Spleen (tissue), 11 donors: Measurements from ENCODE around the gene SERPINA6. TPM values are rescaled to one million over a fixed set of nuclear protein-coding genes. Genes with fewer than 3 reads are reported as not detected.

Experiments
- DNase-seq: peaks from one replicate; pipeline ENCODE4 v3.0.0-alpha.2; 2020
- H3K27ac ChIP-seq, 8 donors: fragments of 200-600 bp; sonication (generic) in 7 of 8; 1 replicate in 4 of 8; 2 replicates in 4 of 8; pipeline versions ENCODE4 v1.5.0 to v1.8.0; 2016 to 2021; ENCODE audit warnings: inconsistent platforms in 4 of 8, mild to moderate bottlenecking in 4 of 8, moderate library complexity in 1 of 8
- H3K27me3 ChIP-seq, 7 donors: fragments of 200-600 bp; sonication (generic) in 6 of 7; replicated peaks in 1 of 7; 1 replicate in 4 of 7; 2 replicates in 3 of 7; pipeline versions ENCODE4 v1.5.0 to v1.8.0; 2016 to 2021; ENCODE audit warnings: inconsistent platforms in 3 of 7, mild to moderate bottlenecking in 1 of 7
- H3K36me3 ChIP-seq, 6 donors: fragments of 200-600 bp; sonication (generic) in 5 of 6; 1 replicate in 4 of 6; 2 replicates in 2 of 6; pipeline versions ENCODE4 v1.5.0 to v1.8.0; 2016 to 2021; ENCODE audit warnings: inconsistent platforms in 2 of 6
- H3K4me1 ChIP-seq, 6 donors: fragments of 200-600 bp; sonication (generic) in 5 of 6; 1 replicate in 3 of 6; 2 replicates in 3 of 6; pipeline versions ENCODE4 v1.5.0 to v1.8.0; 2016 to 2021; ENCODE audit warnings: inconsistent platforms in 3 of 6
- H3K4me3 ChIP-seq, 8 donors: fragments of 200-600 bp; sonication (generic) in 7 of 8; 1 replicate in 4 of 8; 2 replicates in 4 of 8; pipeline versions ENCODE4 v1.5.0 to v1.8.0; 2016 to 2021; ENCODE audit warnings: inconsistent platforms in 4 of 8, mild to moderate bottlenecking in 4 of 8, moderate library complexity in 2 of 8
- H3K9me3 ChIP-seq, 8 donors: fragments of 200-600 bp; sonication (generic) in 7 of 8; 1 replicate in 4 of 8; 2 replicates in 4 of 8; pipeline versions ENCODE4 v1.5.0 to v1.8.0; 2016 to 2021; ENCODE audit warnings: inconsistent platforms in 4 of 8
- POLR2A ChIP-seq, 3 donors: fragments of 450-650 bp; IDR thresholded peaks; one replicate each; pipeline ENCODE4 v1.5.1; 2017; ENCODE audit warnings: antibody characterized with exemption in 3 of 3, mild to moderate bottlenecking in 1 of 3
- POLR2AphosphoS5 ChIP-seq, 3 donors: sonication (generic); formaldehyde crosslinking; IDR thresholded peaks; one replicate each; pipeline ENCODE4 v1.5.1; 2017; ENCODE audit warnings: antibody characterized with exemption in 3 of 3
- WGBS, 5 donors: extraction: QIAGEN DNeasy Blood & Tissue Kit in 3 of 5; methylation state at CpG; one replicate each; pipeline versions ENCODE4 v1.1.5 to v1.1.7; 2013 to 2018; 5-methylcytosine and 5-hydroxymethylcytosine counted together
- intact Hi-C: fragments of 100-400 bp; cut with DNase I; formaldehyde crosslinking; loops from one replicate; pipeline ENCODE4 v1.15.0; 2023; ENCODE audit warnings: low total_unique reads
- polyA plus RNA-seq, 3 donors: library from polyadenylated mRNA; stranded (reverse); fragments of 200-250 nt; gene quantifications; one replicate each; pipeline ENCODE4 v1.2.1, GENCODE V29; 2013
- total RNA-seq, 7 donors: library from RNA; depleted of rRNA in 3 of 7; stranded (reverse); fragments of >200 nt in 3 of 7; fragmentation: NEBNext Ultra II Directional in 4 of 7; extraction: Animal tissue kit (Norgen Biotek cat#: 25700) in 4 of 7; gene quantifications; one replicate each; pipeline versions ENCODE4 v1.1.0 to v1.2.1, GENCODE V29; 2016 to 2021
- TF ChIP-seq, protein P1 (sequence below), 11 experiments: fragments of 200-600 bp in 7 of 11; fragments of 450-650 bp in 4 of 11; sonication (generic) in 4 of 11; IDR thresholded peaks in 8 of 11; conservative IDR thresholded peaks in 3 of 11; 1 replicate in 7 of 11; 2 replicates in 4 of 11; pipeline versions ENCODE4 v1.4.0 to v1.8.0; 2016 to 2021; ENCODE audit warnings: antibody characterized with exemption in 11 of 11, inconsistent platforms in 4 of 11, mild to moderate bottlenecking in 1 of 11
- donor health status: healthy with polysubstance abuse.
- donor health status: DM: no; HTN: no; CAD: no; lungs with moderate emphysema.
- donor health status: DM: no; HTN: no; CAD: no.
- donor health status: Bipolar disorder and iron deficiency.
- donor health status: healthy.
- donor health status: DM: no; HTN: no; CAD: no.
- donor health status: DM: yes; HTN: yes; CAD: no.

Gene SERPINA6
- total and polyA plus RNA-seq, 10 donors: not detected

DNA sequence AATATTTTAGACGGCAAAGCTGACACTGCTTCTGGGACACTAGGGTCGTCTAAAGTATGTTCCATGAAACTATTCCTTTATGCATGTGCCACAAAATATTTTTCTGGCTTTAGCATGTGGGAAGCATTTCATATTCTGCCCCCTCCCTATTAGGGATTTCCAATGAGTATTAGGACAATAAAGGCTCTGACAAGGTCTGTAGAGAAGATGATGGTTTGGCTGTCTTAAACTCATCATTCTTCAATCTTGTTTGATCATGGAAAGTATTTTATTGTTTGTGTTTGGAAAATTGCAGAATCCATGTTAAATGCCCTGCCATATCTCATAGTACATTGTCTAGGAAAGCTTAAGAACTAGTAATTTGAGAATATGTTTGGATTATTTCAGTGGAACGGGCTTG is 42.5 kb upstream of the SERPINA6 start:
- 74 to 84% (median 83%) methylated on average over 3 of the region's 3 CpGs for WGBS, 5 donors
- no peaks in the 10 kb centered on the region for H3K4me1 ChIP-seq
- no peaks in the 10 kb centered on the region for H3K9me3 ChIP-seq
- TF ChIP-seq POLR2A (IDR thresholded peaks at IDR 0.05) (no peak), POLR2AphosphoS5 (IDR thresholded peaks at IDR 0.05) (no peak)
- TF ChIP-seq, protein P1, sequence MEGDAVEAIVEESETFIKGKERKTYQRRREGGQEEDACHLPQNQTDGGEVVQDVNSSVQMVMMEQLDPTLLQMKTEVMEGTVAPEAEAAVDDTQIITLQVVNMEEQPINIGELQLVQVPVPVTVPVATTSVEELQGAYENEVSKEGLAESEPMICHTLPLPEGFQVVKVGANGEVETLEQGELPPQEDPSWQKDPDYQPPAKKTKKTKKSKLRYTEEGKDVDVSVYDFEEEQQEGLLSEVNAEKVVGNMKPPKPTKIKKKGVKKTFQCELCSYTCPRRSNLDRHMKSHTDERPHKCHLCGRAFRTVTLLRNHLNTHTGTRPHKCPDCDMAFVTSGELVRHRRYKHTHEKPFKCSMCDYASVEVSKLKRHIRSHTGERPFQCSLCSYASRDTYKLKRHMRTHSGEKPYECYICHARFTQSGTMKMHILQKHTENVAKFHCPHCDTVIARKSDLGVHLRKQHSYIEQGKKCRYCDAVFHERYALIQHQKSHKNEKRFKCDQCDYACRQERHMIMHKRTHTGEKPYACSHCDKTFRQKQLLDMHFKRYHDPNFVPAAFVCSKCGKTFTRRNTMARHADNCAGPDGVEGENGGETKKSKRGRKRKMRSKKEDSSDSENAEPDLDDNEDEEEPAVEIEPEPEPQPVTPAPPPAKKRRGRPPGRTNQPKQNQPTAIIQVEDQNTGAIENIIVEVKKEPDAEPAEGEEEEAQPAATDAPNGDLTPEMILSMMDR (IDR thresholded peaks at IDR 0.05 in 8 of 11, conservative IDR thresholded peaks at IDR 0.05 in 3 of 11): no peak
- no peak overlapping the region for H3K27ac ChIP-seq
- no peak for DNase-seq
- peaks cover 0 to 7% (median 0%) of the 10 kb centered on the region in 7 donors for H3K27me3 ChIP-seq
- H3K36me3 ChIP-seq: no peaks in the 10 kb centered on the region
- no peak overlapping the region for H3K4me3 ChIP-seq
- intact Hi-C loops: no loop called here

DNA sequence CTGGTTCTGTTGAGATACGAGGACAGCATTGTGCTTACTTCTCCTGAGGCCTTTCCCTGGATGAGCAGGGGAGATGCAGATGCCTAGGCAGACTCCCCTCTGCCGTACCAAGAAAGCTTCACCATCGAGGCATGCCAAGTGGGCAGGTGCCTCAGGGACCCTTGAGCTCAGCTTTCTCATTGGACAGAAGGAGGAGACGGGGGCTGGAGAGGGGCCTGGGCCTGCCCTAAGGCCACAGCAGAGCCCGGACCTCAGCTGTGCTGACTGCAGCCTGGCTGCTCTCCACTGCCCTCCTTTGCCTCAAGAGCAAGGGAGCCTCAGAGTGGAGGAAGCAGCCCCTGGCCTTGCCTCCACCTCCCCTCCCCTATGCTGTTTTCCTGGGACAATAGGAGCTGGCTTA is 41.8 kb upstream of the SERPINA6 start:
- Histone ChIP-seq H3K4me1 (no peaks in the 10 kb centered on the region), H3K9me3 (no peaks in the 10 kb centered on the region), H3K36me3 (no peaks in the 10 kb centered on the region), H3K27ac (no peak overlapping the region), H3K27me3 (peaks cover 0 to 7% (median 0%) of the 10 kb centered on the region in 7 donors), H3K4me3 (no peak overlapping the region)
- intact Hi-C loops: no loop called here
- DNase-seq: no peak
- TF ChIP-seq POLR2AphosphoS5 (IDR thresholded peaks at IDR 0.05) (no peak), POLR2A (IDR thresholded peaks at IDR 0.05) (no peak)
- TF ChIP-seq, protein P1 (IDR thresholded peaks at IDR 0.05 in 8 of 11, conservative IDR thresholded peaks at IDR 0.05 in 3 of 11): no peak
- 51 to 65% (median 62%) methylated on average over 5 of the region's 5 CpGs for WGBS, 5 donors

- WGBS, 5 donors: 79 to 84% (median 82%) methylated on average over 3 of the region's 3 CpGs
- intact Hi-C loops: no loop called here
- no peaks in the 10 kb centered on the region for H3K9me3 ChIP-seq
- H3K27ac ChIP-seq: no peak overlapping the region
- H3K36me3 ChIP-seq: no peaks in the 10 kb centered on the region
- H3K4me3 ChIP-seq: no peak overlapping the region
- H3K4me1 ChIP-seq: no peaks in the 10 kb centered on the region
- DNase-seq: no peak
- TF ChIP-seq, protein P1 (IDR thresholded peaks at IDR 0.05 in 8 of 11, conservative IDR thresholded peaks at IDR 0.05 in 3 of 11): no peak
- TF ChIP-seq POLR2AphosphoS5 (IDR thresholded peaks at IDR 0.05) (no peak), POLR2A (IDR thresholded peaks at IDR 0.05) (no peak)
- peaks cover 0 to 7% (median 0%) of the 10 kb centered on the region in 7 donors for H3K27me3 ChIP-seq
Observed at GRCh38 chr14:94364037-94364436, 40.9 kb upstream of the SERPINA6 start.

DNA sequence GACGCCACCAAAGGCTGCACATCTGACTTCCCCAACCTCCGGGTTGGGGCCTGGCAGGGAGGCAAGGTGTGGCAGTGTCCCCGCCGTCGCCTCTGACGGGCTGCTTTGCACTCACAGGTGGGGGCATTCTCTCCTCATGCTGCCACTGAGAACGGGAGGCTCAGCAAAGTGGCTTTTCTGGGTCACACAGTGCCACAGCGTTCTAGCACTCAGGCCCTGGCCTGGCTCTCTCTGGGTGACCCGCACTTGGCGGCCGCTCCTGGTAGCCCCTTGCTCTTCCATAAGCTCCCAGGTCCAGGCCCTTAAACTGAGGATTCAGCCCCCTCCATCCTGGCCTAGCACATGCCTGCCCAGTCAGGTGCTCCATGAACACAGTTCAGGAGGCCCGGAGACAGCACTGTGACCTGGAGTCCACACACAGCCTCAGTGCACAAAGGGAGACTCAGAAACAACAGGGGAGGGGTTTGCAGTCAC is 40.1 kb upstream of the SERPINA6 start:
- Histone ChIP-seq H3K36me3 (no peaks in the 10 kb centered on the region), H3K4me1 (no peaks in the 10 kb centered on the region), H3K4me3 (no peak overlapping the region), H3K27me3 (peaks cover 0 to 7% (median 0%) of the 10 kb centered on the region in 7 donors), H3K9me3 (no peaks in the 10 kb centered on the region), H3K27ac (no peak overlapping the region)
- intact Hi-C loops: no loop called here
- DNase-seq: no peak
- WGBS, 5 donors: 70 to 85% (median 80%) methylated on average over 6 to 12 of the region's 12 CpGs
- TF ChIP-seq POLR2AphosphoS5 (IDR thresholded peaks at IDR 0.05): no peak
- no peak for TF ChIP-seq POLR2A (IDR thresholded peaks at IDR 0.05)
- TF ChIP-seq, protein P1 (IDR thresholded peaks at IDR 0.05 in 8 of 11, conservative IDR thresholded peaks at IDR 0.05 in 3 of 11): no peak
